Measurements from ENCODE around the gene BRPF1. TPM values are rescaled to one million over a fixed set of nuclear protein-coding genes. Genes with fewer than 3 reads are reported as not detected.

Gene BRPF1
- total and polyA plus RNA-seq, 4 donors: 10.4 to 18.9 (median 15.9) TPM

GRCh38 chr3:9690451-9691450 is 40.8 kb upstream of the BRPF1 start:
- Histone ChIP-seq H3K36me3 (ENCODE audit: control insufficient read depth, insufficient read depth, low read length) (peaks cover 84% of the 10 kb centered on the region), H3K27me3 (ENCODE audit: control insufficient read depth, insufficient read depth, low read length) (no peaks in the 10 kb centered on the region), H3K4me1 (ENCODE audit: control insufficient read depth, insufficient read depth, low read length) (peaks cover 15% of the 10 kb centered on the region)

GRCh38 chr3:9691636-9692035 is 39.9 kb upstream of the BRPF1 start:
- H3K9me3 ChIP-seq (ENCODE audit: control insufficient read depth, insufficient read depth, low read length): no peaks in the 10 kb centered on the region
- H3K4me1 ChIP-seq (ENCODE audit: control insufficient read depth, insufficient read depth, low read length): peaks cover 15% of the 10 kb centered on the region
- DNase-seq (ENCODE audit: low read depth in 4 of 6, low spot score in 6 of 6): no peak
- H3K27ac ChIP-seq (ENCODE audit: low read depth, low read length): no peak overlapping the region
- no peak overlapping the region for H3K4me3 ChIP-seq (ENCODE audit: low read depth, low read length)
- WGBS (ENCODE audit: insufficient coverage): 92% methylated on average over 2 of the region's 2 CpGs
- H3K27me3 ChIP-seq (ENCODE audit: control insufficient read depth, insufficient read depth, low read length): no peaks in the 10 kb centered on the region
- H3K36me3 ChIP-seq (ENCODE audit: control insufficient read depth, insufficient read depth, low read length): peaks cover 84% of the 10 kb centered on the region

More at GRCh38 chr3:9690451-9691450, 40.8 kb upstream of the BRPF1 start:
- peak in 2 of 6 donors; percentile 4 to 25 for DNase-seq (ENCODE audit: low read depth in 4 of 6, low spot score in 6 of 6)
- Histone ChIP-seq H3K27ac (ENCODE audit: low read depth, low read length) (peak overlapping the region; percentile 61), H3K9me3 (ENCODE audit: control insufficient read depth, insufficient read depth, low read length) (no peaks in the 10 kb centered on the region), H3K4me3 (ENCODE audit: low read depth, low read length) (no peak overlapping the region)
- 80% methylated on average over 13 of the region's 15 CpGs for WGBS (ENCODE audit: insufficient coverage)

GRCh38 chr3:9692416-9692815 is 39.1 kb upstream of the BRPF1 start:
- WGBS (ENCODE audit: insufficient coverage): 100% methylated on average over 3 of the region's 5 CpGs

GRCh38 chr3:9695345-9695744 is 36.2 kb upstream of the BRPF1 start:
- Histone ChIP-seq H3K36me3 (ENCODE audit: control insufficient read depth, insufficient read depth, low read length) (peaks cover 80% of the 10 kb centered on the region), H3K27ac (ENCODE audit: low read depth, low read length) (no peak overlapping the region), H3K9me3 (ENCODE audit: control insufficient read depth, insufficient read depth, low read length) (no peaks in the 10 kb centered on the region), H3K4me3 (ENCODE audit: low read depth, low read length) (no peak overlapping the region), H3K27me3 (ENCODE audit: control insufficient read depth, insufficient read depth, low read length) (no peaks in the 10 kb centered on the region), H3K4me1 (ENCODE audit: control insufficient read depth, insufficient read depth, low read length) (peaks cover 9% of the 10 kb centered on the region)
- 75% methylated on average over 4 of the region's 4 CpGs for WGBS (ENCODE audit: insufficient coverage)
- peak in 1 of 6 donors; percentile 40 for DNase-seq (ENCODE audit: low read depth in 4 of 6, low spot score in 6 of 6)

More at GRCh38 chr3:9692416-9692815, 39.1 kb upstream of the BRPF1 start:
- no peak for DNase-seq (ENCODE audit: low read depth in 4 of 6, low spot score in 6 of 6)
- no peak overlapping the region for H3K4me3 ChIP-seq (ENCODE audit: low read depth, low read length)
- no peak overlapping the region for H3K27ac ChIP-seq (ENCODE audit: low read depth, low read length)
- no peaks in the 10 kb centered on the region for H3K9me3 ChIP-seq (ENCODE audit: control insufficient read depth, insufficient read depth, low read length)
- peaks cover 84% of the 10 kb centered on the region for H3K36me3 ChIP-seq (ENCODE audit: control insufficient read depth, insufficient read depth, low read length)
- H3K27me3 ChIP-seq (ENCODE audit: control insufficient read depth, insufficient read depth, low read length): no peaks in the 10 kb centered on the region
- H3K4me1 ChIP-seq (ENCODE audit: control insufficient read depth, insufficient read depth, low read length): peaks cover 15% of the 10 kb centered on the region

GRCh38 chr3:9695746-9696145 is 35.8 kb upstream of the BRPF1 start:
- H3K4me3 ChIP-seq (ENCODE audit: low read depth, low read length): no peak overlapping the region
- no peaks in the 10 kb centered on the region for H3K9me3 ChIP-seq (ENCODE audit: control insufficient read depth, insufficient read depth, low read length)
- no peaks in the 10 kb centered on the region for H3K27me3 ChIP-seq (ENCODE audit: control insufficient read depth, insufficient read depth, low read length)
- no peak overlapping the region for H3K27ac ChIP-seq (ENCODE audit: low read depth, low read length)
- DNase-seq (ENCODE audit: low read depth in 4 of 6, low spot score in 6 of 6): peak in 1 of 6 donors; percentile 31
- H3K4me1 ChIP-seq (ENCODE audit: control insufficient read depth, insufficient read depth, low read length): peaks cover 6% of the 10 kb centered on the region
- peaks cover 77% of the 10 kb centered on the region for H3K36me3 ChIP-seq (ENCODE audit: control insufficient read depth, insufficient read depth, low read length)
- 86% methylated on average over 6 of the region's 7 CpGs for WGBS (ENCODE audit: insufficient coverage)

GRCh38 chr3:9696480-9697220 is 34.9 kb upstream of the BRPF1 start:
- DNase-seq (ENCODE audit: low read depth in 4 of 6, low spot score in 6 of 6): no peak
- 85% methylated on average over 2 of the region's 5 CpGs for WGBS (ENCODE audit: insufficient coverage)

GRCh38 chr3:9697892-9698291 is 33.6 kb upstream of the BRPF1 start:
- H3K27me3 ChIP-seq (ENCODE audit: control insufficient read depth, insufficient read depth, low read length): no peaks in the 10 kb centered on the region
- DNase-seq (ENCODE audit: low read depth in 4 of 6, low spot score in 6 of 6): no peak
- WGBS (ENCODE audit: insufficient coverage): 100% methylated on average over 3 of the region's 4 CpGs
- no peaks in the 10 kb centered on the region for H3K9me3 ChIP-seq (ENCODE audit: control insufficient read depth, insufficient read depth, low read length)
- no peak overlapping the region for H3K4me3 ChIP-seq (ENCODE audit: low read depth, low read length)
- peaks cover 75% of the 10 kb centered on the region for H3K36me3 ChIP-seq (ENCODE audit: control insufficient read depth, insufficient read depth, low read length)
- H3K4me1 ChIP-seq (ENCODE audit: control insufficient read depth, insufficient read depth, low read length): no peaks in the 10 kb centered on the region
- no peak overlapping the region for H3K27ac ChIP-seq (ENCODE audit: low read depth, low read length)

More at GRCh38 chr3:9696480-9697220, 34.9 kb upstream of the BRPF1 start:
- Histone ChIP-seq H3K36me3 (ENCODE audit: control insufficient read depth, insufficient read depth, low read length) (peaks cover 77% of the 10 kb centered on the region), H3K9me3 (ENCODE audit: control insufficient read depth, insufficient read depth, low read length) (no peaks in the 10 kb centered on the region), H3K4me1 (ENCODE audit: control insufficient read depth, insufficient read depth, low read length) (no peaks in the 10 kb centered on the region), H3K27ac (ENCODE audit: low read depth, low read length) (no peak overlapping the region), H3K4me3 (ENCODE audit: low read depth, low read length) (no peak overlapping the region), H3K27me3 (ENCODE audit: control insufficient read depth, insufficient read depth, low read length) (no peaks in the 10 kb centered on the region)

GRCh38 chr3:9698293-9698692 is 33.2 kb upstream of the BRPF1 start:
- Histone ChIP-seq H3K27ac (ENCODE audit: low read depth, low read length) (no peak overlapping the region), H3K4me1 (ENCODE audit: control insufficient read depth, insufficient read depth, low read length) (no peaks in the 10 kb centered on the region), H3K27me3 (ENCODE audit: control insufficient read depth, insufficient read depth, low read length) (peaks cover under 1% of the 10 kb centered on the region), H3K36me3 (ENCODE audit: control insufficient read depth, insufficient read depth, low read length) (peaks cover 75% of the 10 kb centered on the region), H3K4me3 (ENCODE audit: low read depth, low read length) (no peak overlapping the region), H3K9me3 (ENCODE audit: control insufficient read depth, insufficient read depth, low read length) (no peaks in the 10 kb centered on the region)
- DNase-seq (ENCODE audit: low read depth in 4 of 6, low spot score in 6 of 6): no peak
- WGBS (ENCODE audit: insufficient coverage): 100% methylated on average over 2 of the region's 3 CpGs

- peaks cover 14% of the 10 kb centered on the region for H3K4me1 ChIP-seq (ENCODE audit: control insufficient read depth, insufficient read depth, low read length)
- no peak for DNase-seq (ENCODE audit: low read depth in 4 of 6, low spot score in 6 of 6)
- H3K27me3 ChIP-seq (ENCODE audit: control insufficient read depth, insufficient read depth, low read length): peaks cover 16% of the 10 kb centered on the region
- no peaks in the 10 kb centered on the region for H3K9me3 ChIP-seq (ENCODE audit: control insufficient read depth, insufficient read depth, low read length)
- H3K4me3 ChIP-seq (ENCODE audit: low read depth, low read length): no peak overlapping the region
- peaks cover 59% of the 10 kb centered on the region for H3K36me3 ChIP-seq (ENCODE audit: control insufficient read depth, insufficient read depth, low read length)
- WGBS (ENCODE audit: insufficient coverage): 100% methylated on average over 2 of the region's 2 CpGs
- no peak overlapping the region for H3K27ac ChIP-seq (ENCODE audit: low read depth, low read length)
Observed at GRCh38 chr3:9700536-9700935, 31.0 kb upstream of the BRPF1 start.

Data from spinal cord (tissue), 10 donors.